K562 (cell line): ENCODE data around the gene CDK5RAP3. TPM values are rescaled to one million over a fixed set of nuclear protein-coding genes. Genes with fewer than 3 reads are reported as not detected.

Source experiments
- BDP1 ChIP-seq: IDR thresholded peaks from 3 replicates; pipeline ENCODE4 v1.6.1; 2011; ENCODE audit not compliant: insufficient read length, insufficient read depth
- CEBPG ChIP-seq, 3 experiments: fragments of 200-800 bp in 1 of 3; sonication (Bioruptor generic) in 1 of 3; sonication (generic) in 1 of 3; formaldehyde crosslinking in 1 of 3; IDR thresholded peaks in 2 of 3; conservative IDR thresholded peaks in 1 of 3; 2 replicates each; pipeline versions ENCODE4 v1.6.1 to v1.8.0; 2016 to 2022; ENCODE audit warnings: missing compliant biosample characterization in 2 of 3, missing genetic modification characterization in 2 of 3, mild to moderate bottlenecking in 1 of 3, missing genetic modification reagents in 1 of 3
- POU5F1 ChIP-seq: fragments of 150-350 bp; IDR thresholded peaks from 2 replicates; pipeline ENCODE4 v1.6.1; 2014; ENCODE audit warnings: borderline replicate concordance, low read length, low read depth, mild to moderate bottlenecking; ENCODE audit not compliant: partially characterized antibody
- PRDM10 ChIP-seq: fragments of 450-650 bp; IDR thresholded peaks from 2 replicates; pipeline ENCODE4 v1.6.1; 2018; ENCODE audit not compliant: partially characterized antibody
- PURB ChIP-seq: sonication (generic); formaldehyde crosslinking; IDR thresholded peaks from 2 replicates; pipeline ENCODE4 v1.9.0; 2021; ENCODE audit warnings: low read depth, mild to moderate bottlenecking, missing genetic modification reagents
- RHOXF2B ChIP-seq: fragments of 250-450 bp; sonication (Bioruptor Pico); conservative IDR thresholded peaks from 2 replicates; pipeline ENCODE4 v1.5.1; 2021
- SMARCA5 ChIP-seq: fragments of 450-650 bp; IDR thresholded peaks from 2 replicates; pipeline ENCODE4 v1.6.1; 2016
- ZNF143 ChIP-seq: sonication (generic); formaldehyde crosslinking; IDR thresholded peaks from 2 replicates; pipeline ENCODE4 v1.9.0; 2022; ENCODE audit warnings: mild to moderate bottlenecking, missing genetic modification reagents
- ZNF280A ChIP-seq: fragments of 450-650 bp; IDR thresholded peaks from 2 replicates; pipeline ENCODE4 v1.6.1; 2018; ENCODE audit warnings: mild to moderate bottlenecking, low read depth; ENCODE audit not compliant: partially characterized antibody
- ZNF384 ChIP-seq: IDR thresholded peaks from 2 replicates; pipeline ENCODE4 v1.6.1; 2012; ENCODE audit warnings: low read depth, low read length, improper control_type of control experiment
- ZNF407 ChIP-seq: fragments of 450-650 bp; IDR thresholded peaks from 2 replicates; pipeline ENCODE4 v1.6.1; 2016; ENCODE audit warnings: low read depth
- ZNF551 ChIP-seq: fragments of 250-450 bp; sonication (Bioruptor Pico); IDR thresholded peaks from 2 replicates; pipeline ENCODE4 v1.5.0; 2021; ENCODE audit warnings: mild to moderate bottlenecking, moderate library complexity
- ZNF764 ChIP-seq: fragments of 250-450 bp; sonication (Bioruptor Pico); IDR thresholded peaks from 2 replicates; pipeline ENCODE4 v1.4.0; 2020; ENCODE audit warnings: low read depth, mild to moderate bottlenecking, moderate library complexity
- polyA plus RNA-seq, 8 experiments: library from polyadenylated mRNA; depleted of rRNA in 4 of 8; stranded (reverse) in 5 of 8; unstranded in 3 of 8; fragments of >200 nt; fragmentation: Nextera tagmentation in 2 of 8; fragmentation: Illumina TruSeq in 1 of 8; extraction: Ambion mirVana in 2 of 8; extraction: Trizol in 1 of 8; gene quantifications; 2 replicates each; pipeline versions ENCODE4 v1.2.1 to v1.2.3, GENCODE V29; 2011 to 2014; ENCODE audit warnings: inconsistent platforms in 1 of 8, missing spikeins in 1 of 8
- total RNA-seq, 7 experiments: library from RNA; depleted of rRNA in 6 of 7; stranded (reverse); fragments of >200 nt in 6 of 7; fragmentation: Illumina TruSeq in 2 of 7; extraction: Trizol in 2 of 7; gene quantifications; 2 replicates each; pipeline versions ENCODE4 v1.2.1 to v1.2.3, GENCODE V29; 2011 to 2021; ENCODE audit warnings: low replicate concordance in 1 of 7
- TF ChIP-seq, protein P1 (sequence below): sonication (generic); IDR thresholded peaks from 2 replicates; pipeline ENCODE4 v1.6.1; 2016

The CDK5RAP3 gene
- total and polyA plus RNA-seq, 9 of the 15 experiments (the other 6 are each of a cell fraction or from before 2014, with no cell fraction given), result 44.2 to 202 (median 91.5) TPM

DNA sequence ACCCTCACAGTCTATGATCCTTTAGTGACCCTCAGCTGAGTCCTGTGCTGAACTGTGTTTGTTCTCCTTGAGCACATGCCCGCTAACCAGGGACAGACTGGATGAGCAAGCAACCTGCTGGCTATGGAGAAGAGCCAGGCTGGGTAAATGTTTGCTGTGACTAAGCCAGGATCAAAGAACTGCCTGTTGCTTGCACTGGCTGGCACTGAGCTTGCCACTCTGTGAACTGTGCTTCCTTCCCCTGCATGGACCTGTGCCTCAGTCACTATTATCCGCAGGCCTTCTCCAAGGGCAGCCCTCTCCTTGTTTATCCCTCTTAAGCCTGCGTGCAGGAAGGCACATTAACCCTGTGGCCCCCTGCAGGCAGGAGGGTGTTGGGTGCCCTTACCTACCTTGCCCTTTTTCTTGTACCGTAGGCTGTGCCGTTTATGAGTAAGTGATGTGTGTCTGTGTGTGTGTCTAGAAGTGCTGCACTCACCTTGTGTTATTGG lies 22.2 kb upstream of the CDK5RAP3 start (continued):
- TF ChIP-seq PRDM10 (no peak), POU5F1 (no peak), ZNF551 (no peak), ZNF384 (no peak), ZNF764 (CRISPR knock-in tag) (no peak), RHOXF2B (no peak), ZNF407 (no peak), PURB (CRISPR knock-in tag) (no peak), ZNF280A (no peak), CEBPG (CRISPR knock-in tag; IDR thresholded peaks at IDR 0.05) (no peak), CEBPG (tag; conservative IDR thresholded peaks at IDR 0.05 in 1 of 2, IDR thresholded peaks at IDR 0.05 in 1 of 2) (no peak), SMARCA5 (no peak), ZNF143 (CRISPR knock-in tag) (no peak), BDP1 (no peak)
- TF ChIP-seq, protein P1, sequence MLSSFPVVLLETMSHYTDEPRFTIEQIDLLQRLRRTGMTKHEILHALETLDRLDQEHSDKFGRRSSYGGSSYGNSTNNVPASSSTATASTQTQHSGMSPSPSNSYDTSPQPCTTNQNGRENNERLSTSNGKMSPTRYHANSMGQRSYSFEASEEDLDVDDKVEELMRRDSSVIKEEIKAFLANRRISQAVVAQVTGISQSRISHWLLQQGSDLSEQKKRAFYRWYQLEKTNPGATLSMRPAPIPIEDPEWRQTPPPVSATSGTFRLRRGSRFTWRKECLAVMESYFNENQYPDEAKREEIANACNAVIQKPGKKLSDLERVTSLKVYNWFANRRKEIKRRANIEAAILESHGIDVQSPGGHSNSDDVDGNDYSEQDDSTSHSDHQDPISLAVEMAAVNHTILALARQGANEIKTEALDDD, result no peak
